GM12865 (cell line): Measurements from ENCODE around the gene DAPL1.
A peak's percentile ranks its signal among the peaks of the same experiment; 100 is the strongest.

Source experiments
- DNase-seq: peaks from one replicate; pipeline ENCODE4 v3.0.0; 2010; ENCODE audit warnings: low read depth
- H3K4me3 ChIP-seq: 2 replicates; pipeline ENCODE4 v1.5.1; 2011; ENCODE audit warnings: mild to moderate bottlenecking, low read depth, low read length, control low read depth
- CTCF ChIP-seq: IDR thresholded peaks from 2 replicates; pipeline ENCODE4 v1.5.1; 2011; ENCODE audit warnings: low read length, control low read depth, low read depth, inconsistent platforms; ENCODE audit not compliant: insufficient read depth; ENCODE audit errors: missing control alignments

DAPL1 gene

GRCh38 chr2:158753641-158754611 is 41.2 kb upstream of the DAPL1 start:
- TF ChIP-seq CTCF: peak; percentile 82

DNA sequence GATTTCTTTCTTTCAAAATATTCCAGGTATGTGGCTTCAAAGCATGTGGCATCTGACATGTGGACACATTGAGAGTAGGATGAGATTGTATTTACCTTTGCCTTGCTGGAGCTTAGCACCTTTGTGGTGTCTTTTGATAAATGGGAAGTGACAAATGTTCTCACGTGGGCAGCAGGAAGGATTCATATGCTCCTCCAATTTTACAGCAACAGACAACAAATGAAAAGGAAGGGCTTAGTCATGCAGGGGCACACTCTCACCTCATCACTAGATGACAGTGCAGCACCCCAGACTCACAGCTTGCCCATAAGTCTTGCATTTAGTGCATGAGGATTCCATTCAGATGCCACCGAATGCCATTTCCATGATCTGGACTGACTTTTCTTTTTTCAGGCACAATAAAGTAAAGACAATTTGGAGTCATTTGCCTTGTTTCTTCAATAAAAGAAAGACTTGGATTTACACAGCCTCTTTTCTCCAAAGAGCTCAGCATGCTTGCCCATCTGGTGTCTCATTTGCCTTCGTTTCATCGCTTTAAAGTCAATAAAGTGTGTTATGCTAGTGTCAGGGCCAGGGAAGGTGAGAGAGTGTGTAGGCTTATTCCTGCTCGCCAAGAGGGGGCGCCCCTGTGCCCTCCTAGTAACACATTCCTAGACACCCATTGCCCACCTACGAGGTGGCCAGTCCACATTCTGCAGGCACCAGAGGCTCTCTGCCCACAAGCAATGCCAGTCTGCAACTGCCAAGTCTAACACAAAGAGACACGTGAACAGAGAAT is 39.6 kb upstream of the DAPL1 start:
- no peak overlapping the region for H3K4me3 ChIP-seq
- peak; percentile 25 for TF ChIP-seq CTCF
- peak; percentile 12 for DNase-seq

More at GRCh38 chr2:158753641-158754611, 41.2 kb upstream of the DAPL1 start:
- peak; percentile 67 for DNase-seq
- no peak overlapping the region for H3K4me3 ChIP-seq

- no peak for DNase-seq
- H3K4me3 ChIP-seq: no peak overlapping the region
- no peak for TF ChIP-seq CTCF
Observed at GRCh38 chr2:158756331-158756730, 38.8 kb upstream of the DAPL1 start.

- no peak for DNase-seq
- TF ChIP-seq CTCF: no peak
- no peak overlapping the region for H3K4me3 ChIP-seq
Observed at GRCh38 chr2:158756976-158757375, 38.1 kb upstream of the DAPL1 start.

DNA sequence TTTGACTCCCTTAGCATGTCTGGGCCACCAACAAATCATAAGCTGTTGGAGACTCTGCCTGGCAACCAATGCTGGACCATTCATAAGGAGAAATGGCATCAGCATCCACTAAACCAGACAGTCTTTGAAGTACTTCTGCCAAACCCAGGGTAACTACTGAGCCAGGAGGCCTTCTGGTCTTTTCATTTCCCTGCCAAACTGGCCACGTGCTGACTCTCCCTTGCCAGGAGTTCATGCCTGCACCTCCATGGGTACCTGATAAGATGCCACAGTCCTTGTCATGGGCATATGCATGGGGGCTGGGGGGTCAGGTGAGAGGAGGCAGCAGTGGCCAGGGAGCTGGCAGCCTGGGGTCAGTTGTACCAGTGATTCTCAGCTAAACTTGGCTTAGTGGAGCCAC is 34.2 kb upstream of the DAPL1 start:
- no peak for TF ChIP-seq CTCF
- no peak for DNase-seq
- H3K4me3 ChIP-seq: no peak overlapping the region

- no peak for TF ChIP-seq CTCF
Observed at GRCh38 chr2:158761621-158762020, 33.5 kb upstream of the DAPL1 start.

More at GRCh38 chr2:158761621-158762020, 33.5 kb upstream of the DAPL1 start:
- no peak for DNase-seq
- H3K4me3 ChIP-seq: no peak overlapping the region
